C4-2B (cell line): Measurements from ENCODE around the gene MYBPC1.

Source experiments
- ZFX ChIP-seq: fragments of 450-650 bp; IDR thresholded peaks from 2 replicates; pipeline ENCODE4 v1.6.1; 2017
- TF ChIP-seq, protein P1 (sequence below): fragments of 450-650 bp; conservative IDR thresholded peaks from 2 replicates; pipeline ENCODE4 v1.5.1; 2017; ENCODE audit warnings: mild to moderate bottlenecking

DNA sequence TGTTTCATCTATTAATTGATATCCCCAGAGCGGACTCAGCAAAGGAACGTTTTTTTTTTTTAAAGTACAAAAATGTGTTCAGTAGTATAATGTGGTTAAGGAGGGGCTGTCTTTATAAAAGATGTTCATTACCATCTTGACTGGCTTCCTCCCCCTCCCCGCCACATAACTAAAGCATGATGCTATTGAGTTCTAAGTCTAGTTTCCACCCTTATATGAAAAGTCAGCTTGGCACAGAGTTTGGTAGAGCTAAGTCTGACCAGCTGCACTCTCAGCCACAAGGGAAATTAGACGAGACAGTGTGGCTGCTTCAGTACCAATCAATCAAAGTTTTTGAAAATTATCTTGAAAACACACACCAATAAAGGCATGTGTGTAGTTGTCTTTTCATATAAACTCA, 1.9 kb upstream of the MYBPC1 start:
- TF ChIP-seq, protein P1, sequence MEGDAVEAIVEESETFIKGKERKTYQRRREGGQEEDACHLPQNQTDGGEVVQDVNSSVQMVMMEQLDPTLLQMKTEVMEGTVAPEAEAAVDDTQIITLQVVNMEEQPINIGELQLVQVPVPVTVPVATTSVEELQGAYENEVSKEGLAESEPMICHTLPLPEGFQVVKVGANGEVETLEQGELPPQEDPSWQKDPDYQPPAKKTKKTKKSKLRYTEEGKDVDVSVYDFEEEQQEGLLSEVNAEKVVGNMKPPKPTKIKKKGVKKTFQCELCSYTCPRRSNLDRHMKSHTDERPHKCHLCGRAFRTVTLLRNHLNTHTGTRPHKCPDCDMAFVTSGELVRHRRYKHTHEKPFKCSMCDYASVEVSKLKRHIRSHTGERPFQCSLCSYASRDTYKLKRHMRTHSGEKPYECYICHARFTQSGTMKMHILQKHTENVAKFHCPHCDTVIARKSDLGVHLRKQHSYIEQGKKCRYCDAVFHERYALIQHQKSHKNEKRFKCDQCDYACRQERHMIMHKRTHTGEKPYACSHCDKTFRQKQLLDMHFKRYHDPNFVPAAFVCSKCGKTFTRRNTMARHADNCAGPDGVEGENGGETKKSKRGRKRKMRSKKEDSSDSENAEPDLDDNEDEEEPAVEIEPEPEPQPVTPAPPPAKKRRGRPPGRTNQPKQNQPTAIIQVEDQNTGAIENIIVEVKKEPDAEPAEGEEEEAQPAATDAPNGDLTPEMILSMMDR, result no peak
- TF ChIP-seq ZFX, result no peak
